HG03066 (cell line): ENCODE results near the gene TMEM204.

Experiments
- ATAC-seq: cut with Tn5 transposase; IDR thresholded peaks from one replicate; pipeline ENCODE4 v1.9.1; 2021; ENCODE audit warnings: low read depth; ENCODE audit not compliant: unreplicated experiment

TMEM204 gene

GRCh38 chr16:1536601-1537000 is 3.1 kb downstream of the TMEM204 start:
- no peak for ATAC-seq

DNA sequence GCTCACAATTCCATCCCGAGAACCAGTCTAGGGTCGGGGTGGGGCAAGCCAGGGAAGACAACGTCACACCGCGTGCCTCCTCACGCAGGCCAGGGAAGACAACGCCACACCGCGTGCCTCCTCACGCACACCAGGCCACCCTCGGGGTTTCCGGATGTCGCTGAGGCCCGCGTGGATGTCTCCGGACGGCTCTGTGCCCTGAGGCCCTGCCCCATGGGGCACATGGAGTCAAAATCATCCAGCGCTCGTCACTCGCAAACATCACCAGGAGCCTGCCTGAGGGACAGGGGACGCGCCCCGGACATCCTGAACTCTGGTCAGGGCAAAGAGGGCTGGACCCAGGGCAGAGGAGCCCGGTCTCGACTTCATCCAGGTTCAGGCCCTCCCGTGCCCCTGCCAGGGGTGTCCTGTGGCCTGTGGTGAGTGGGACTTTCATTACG is 3.7 kb downstream of the TMEM204 start:
- ATAC-seq: no peak

DNA sequence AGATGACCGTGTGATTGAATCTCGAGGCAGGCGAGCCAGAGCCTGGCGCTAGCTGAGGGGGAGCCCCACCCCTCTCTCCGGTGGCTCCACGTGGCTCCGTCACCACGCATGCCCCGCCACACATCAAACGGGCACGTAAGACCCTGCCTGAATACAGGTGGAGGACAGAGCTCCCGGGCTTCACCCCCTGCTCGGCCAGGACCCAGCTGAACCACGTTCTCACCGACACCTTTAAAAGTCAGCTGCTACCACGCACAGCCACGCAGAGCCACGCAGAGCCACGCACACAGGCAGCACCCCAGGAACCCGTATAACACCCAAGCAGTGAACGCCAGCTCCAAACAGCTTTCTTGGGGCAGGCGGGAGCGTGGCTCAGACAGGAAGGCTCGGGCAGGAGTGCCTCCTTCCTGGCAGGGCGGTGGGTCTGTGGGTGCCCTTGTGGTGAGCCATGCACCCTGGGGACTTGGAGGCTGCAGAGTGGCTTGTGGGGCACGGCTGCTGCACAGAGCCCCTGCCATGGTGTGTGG is 4.4 kb downstream of the TMEM204 start:
- ATAC-seq: no peak

DNA sequence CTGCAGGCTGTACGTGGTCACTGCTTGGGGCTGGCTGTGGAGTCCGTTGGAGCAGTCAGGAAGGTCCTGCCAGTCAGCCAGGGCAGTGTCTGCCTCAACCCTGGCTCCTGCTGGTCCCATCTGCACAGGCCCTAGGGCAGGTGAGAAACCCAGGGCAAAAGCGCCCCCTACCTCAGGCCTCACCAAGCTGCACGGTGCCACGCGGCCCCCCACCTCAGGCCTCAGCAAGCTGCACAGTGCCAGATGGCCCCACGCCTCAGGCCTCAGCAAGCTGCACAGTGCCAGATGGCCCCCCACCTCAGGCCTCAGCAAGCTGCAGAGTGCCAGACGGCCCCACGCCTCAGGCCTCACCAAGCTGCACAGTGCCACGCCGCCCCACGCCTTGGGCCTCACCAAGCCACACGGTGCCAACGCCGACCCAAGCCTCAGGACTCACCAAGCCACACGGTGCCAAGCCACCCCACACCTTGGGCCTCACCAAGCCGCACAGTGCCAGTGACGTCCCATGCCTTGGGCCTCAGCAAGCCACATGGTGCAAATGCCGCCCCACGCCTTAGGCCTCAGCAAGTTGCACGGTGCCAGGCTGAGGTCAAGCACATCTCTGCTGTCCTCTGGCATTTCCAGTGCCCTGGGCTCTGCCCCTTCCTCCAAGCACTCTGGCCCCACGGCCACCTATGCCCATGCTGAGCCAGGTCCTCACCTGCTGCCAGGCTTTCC is 5.5 kb downstream of the TMEM204 start:
- ATAC-seq: no peak

GRCh38 chr16:1539720-1540555 is 6.5 kb downstream of the TMEM204 start:
- no peak for ATAC-seq

GRCh38 chr16:1540556-1540855 is 7.0 kb downstream of the TMEM204 start:
- no peak for ATAC-seq

- ATAC-seq: no peak
Measured at GRCh38 chr16:1541293-1542165, 8.1 kb downstream of the TMEM204 start.

DNA sequence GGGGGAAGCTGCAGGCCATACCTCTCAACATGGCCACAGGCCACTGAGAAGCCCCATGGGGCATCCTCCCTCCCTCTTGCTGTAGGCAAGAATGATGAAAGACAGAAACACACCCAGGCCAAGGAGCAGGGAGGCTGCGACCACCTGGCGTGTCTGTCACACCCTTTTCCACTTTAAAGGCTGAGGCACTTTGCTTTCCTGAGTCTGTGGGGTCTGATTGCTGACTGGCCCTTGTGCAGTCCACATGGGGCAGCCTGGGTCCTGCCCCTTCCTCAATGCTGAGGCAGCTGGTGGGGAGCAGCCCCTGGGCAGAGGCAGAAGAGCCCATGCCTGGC is 8.7 kb downstream of the TMEM204 start:
- no peak for ATAC-seq

DNA sequence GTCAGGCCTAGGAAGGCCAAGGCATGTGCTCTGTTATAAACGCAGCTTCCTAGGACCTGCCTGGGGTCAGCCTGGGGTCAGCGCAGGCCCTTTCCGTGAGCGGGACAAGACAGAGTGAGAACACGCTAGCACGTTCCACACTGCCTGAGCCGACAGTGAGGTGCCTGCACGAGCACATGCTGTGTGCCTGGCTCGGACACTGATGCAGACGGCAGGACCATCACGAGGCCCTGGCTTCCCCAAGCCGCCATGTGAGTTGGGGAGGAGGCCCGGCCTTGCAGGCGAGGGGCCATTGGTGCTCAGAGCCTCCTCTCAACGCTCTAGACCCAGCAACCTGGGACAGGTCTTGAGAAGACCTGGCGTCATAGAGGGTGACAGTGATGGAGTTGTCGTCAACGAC is 9.1 kb downstream of the TMEM204 start:
- no peak for ATAC-seq

GRCh38 chr16:1543085-1543896 is 9.8 kb downstream of the TMEM204 start:
- ATAC-seq: no peak

- no peak for ATAC-seq
Measured at GRCh38 chr16:1545044-1546040, 11.9 kb downstream of the TMEM204 start.

- ATAC-seq: no peak
Measured at GRCh38 chr16:1546430-1546829, 13.0 kb downstream of the TMEM204 start.

- ATAC-seq: no peak
Measured at GRCh38 chr16:1548233-1548632, 14.8 kb downstream of the TMEM204 start.

DNA sequence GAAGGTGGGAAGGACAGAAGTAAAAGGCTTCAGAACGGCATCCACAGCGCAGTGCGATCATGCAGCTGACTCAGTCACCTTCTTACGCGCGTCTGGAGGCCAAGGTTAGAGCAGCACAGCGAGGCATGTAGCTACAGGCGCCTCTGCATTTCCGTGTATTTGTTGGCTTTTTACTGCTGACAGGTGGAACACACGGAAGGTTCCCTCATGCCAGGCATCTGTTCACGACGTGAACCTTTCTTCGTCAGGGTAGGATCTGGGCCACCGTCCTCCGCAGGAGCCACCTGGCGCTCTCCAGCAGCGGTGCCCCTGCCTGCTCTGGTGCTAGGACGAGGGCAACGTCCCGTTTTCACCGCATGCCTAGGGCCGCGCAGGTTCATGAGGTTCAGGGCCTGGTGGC is 15.3 kb downstream of the TMEM204 start:
- no peak for ATAC-seq

GRCh38 chr16:1550069-1550468 is 16.6 kb downstream of the TMEM204 start:
- ATAC-seq: no peak

GRCh38 chr16:1550696-1551095 is 17.2 kb downstream of the TMEM204 start:
- no peak for ATAC-seq

GRCh38 chr16:1551166-1551565 is 17.7 kb downstream of the TMEM204 start:
- ATAC-seq: no peak

DNA sequence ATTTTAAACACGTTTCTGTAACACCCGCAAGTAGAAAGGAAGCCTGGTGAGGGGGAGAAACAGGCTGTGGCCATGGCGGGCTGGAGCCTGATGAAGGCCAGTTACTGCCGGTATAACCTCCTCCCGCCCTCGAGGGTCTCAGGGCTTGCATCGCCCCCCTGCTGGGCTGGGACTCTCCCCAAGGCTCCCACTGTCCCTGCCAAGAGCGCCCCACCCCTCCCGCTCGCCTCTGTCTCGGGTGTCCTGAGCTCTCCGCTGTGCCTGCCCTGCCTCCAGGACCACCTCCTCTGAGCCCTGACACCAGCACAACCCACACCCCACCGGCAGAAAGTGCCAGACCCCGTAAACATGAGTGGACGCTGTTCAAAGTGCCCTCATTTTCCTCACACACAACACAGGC is 18.7 kb downstream of the TMEM204 start:
- no peak for ATAC-seq
